Choroid plexus epithelial cell (primary cell): ENCODE measurements around the gene HMCN1.

Source experiments
- DNase-seq: peaks from one replicate; pipeline ENCODE4 v3.0.0-alpha.2; 2010; ENCODE audit warnings: low read depth
- H3K4me3 ChIP-seq: 2 replicates; pipeline ENCODE4 v1.5.1; 2011; ENCODE audit warnings: low read depth, mild to moderate bottlenecking, control low read depth, low read length, moderate library complexity
- CTCF ChIP-seq: conservative IDR thresholded peaks from 2 replicates; pipeline ENCODE4 v1.5.1; 2011; ENCODE audit warnings: low read depth, mild to moderate bottlenecking, control low read depth, inconsistent platforms, low read length, moderate library complexity

HMCN1 gene

GRCh38 chr1:186104459-186104858 is 370.3 kb downstream of the HMCN1 start:
- DNase-seq = no peak
- TF ChIP-seq CTCF = no peak
- no peak overlapping the region for H3K4me3 ChIP-seq

GRCh38 chr1:186112280-186112679 is 378.1 kb downstream of the HMCN1 start:
- TF ChIP-seq CTCF = no peak
- no peak overlapping the region for H3K4me3 ChIP-seq
- no peak for DNase-seq

GRCh38 chr1:186113461-186113860 is 379.3 kb downstream of the HMCN1 start:
- DNase-seq = no peak
- no peak for TF ChIP-seq CTCF
- no peak overlapping the region for H3K4me3 ChIP-seq

GRCh38 chr1:186118724-186119123 is 384.5 kb downstream of the HMCN1 start:
- no peak for DNase-seq
- no peak for TF ChIP-seq CTCF
- H3K4me3 ChIP-seq = no peak overlapping the region

GRCh38 chr1:186122837-186123236 is 388.6 kb downstream of the HMCN1 start:
- no peak for DNase-seq
- TF ChIP-seq CTCF = no peak
- H3K4me3 ChIP-seq = no peak overlapping the region

- no peak for DNase-seq
- TF ChIP-seq CTCF = no peak
- H3K4me3 ChIP-seq = no peak overlapping the region
These were observed 390.8 kb downstream of the HMCN1 start for GRCh38 chr1:186125035-186125434.

GRCh38 chr1:186125511-186125910 is 391.3 kb downstream of the HMCN1 start:
- H3K4me3 ChIP-seq = no peak overlapping the region
- no peak for TF ChIP-seq CTCF
- no peak for DNase-seq
